HK-2 (cell line): ENCODE results near the gene UQCC2.

Experiments
- DNase-seq: peaks from one replicate; pipeline ENCODE4 v3.0.0-alpha.2; 2018; ENCODE audit not compliant: unreplicated experiment

Gene UQCC2

GRCh38 chr6:33654831-33655554 lies 56.5 kb downstream of the UQCC2 start:
- no peak for DNase-seq

- no peak for DNase-seq
Measured at GRCh38 chr6:33652002-33652401, 59.5 kb downstream of the UQCC2 start.

- no peak for DNase-seq
Measured at GRCh38 chr6:33651403-33651802, 60.1 kb downstream of the UQCC2 start.
